WTC11 (cell line): Measurements from ENCODE around the gene LARGE1. TPM values are rescaled to one million over a fixed set of nuclear protein-coding genes. Genes with fewer than 3 reads are reported as not detected.

Experiments used
- ATAC-seq: fragments of 200-7000 bp; cut with Tn5 transposase; 2 replicates; pipeline ENCODE4 v1.10.0; 2021; ENCODE audit warnings: mild to moderate bottlenecking, moderate library complexity
- CTCF ChIA-PET: fragments of 300-600 bp; sonication (Branson Sonifier 250); formaldehyde crosslinking; loops from one replicate; lab custom pipeline; 2021; ENCODE audit warnings: antibody characterized with exemption; lab: Charles Lee
- POLR2A ChIA-PET: fragments of 350-600 bp; sonication (Branson Sonifier 250); formaldehyde crosslinking; loops from one replicate; lab custom pipeline; 2021; ENCODE audit warnings: antibody characterized with exemption; lab: Charles Lee
- DNase-seq: peaks from one replicate; pipeline ENCODE4 v3.0.0; 2021; ENCODE audit warnings: low spot score
- H3K27ac Mint-ChIP-seq: 2 replicates; pipeline ENCODE4 v1.8.0; 2021; ENCODE audit warnings: mixed read lengths
- H3K27me3 Mint-ChIP-seq: 2 replicates; pipeline ENCODE4 v1.8.0; 2021; ENCODE audit warnings: low read depth, mild to moderate bottlenecking, moderate library complexity, mixed read lengths
- H3K36me3 Mint-ChIP-seq: 2 replicates; pipeline ENCODE4 v1.8.0; 2021; ENCODE audit warnings: mixed read lengths
- H3K4me1 Mint-ChIP-seq: 2 replicates; pipeline ENCODE4 v1.8.0; 2022; ENCODE audit warnings: mixed read lengths
- H3K4me3 Mint-ChIP-seq: 2 replicates; pipeline ENCODE4 v1.8.0; 2021; ENCODE audit warnings: mild to moderate bottlenecking, moderate library complexity, mixed read lengths
- H3K9me3 Mint-ChIP-seq: 2 replicates; pipeline ENCODE4 v1.8.0; 2021; ENCODE audit warnings: mixed read lengths
- AR ChIP-seq: fragments of 250-450 bp; sonication (Bioruptor Pico); IDR thresholded peaks from 2 replicates; pipeline ENCODE4 v1.9.0; 2021; ENCODE audit warnings: mild to moderate bottlenecking
- CDX4 ChIP-seq: fragments of 250-450 bp; sonication (Bioruptor Pico); IDR thresholded peaks from 2 replicates; pipeline ENCODE4 v1.9.0; 2021; ENCODE audit warnings: moderate library complexity, mild to moderate bottlenecking, inconsistent platforms, borderline replicate concordance
- E2F1 ChIP-seq: sonication (generic); formaldehyde crosslinking; IDR thresholded peaks from 2 replicates; pipeline ENCODE4 v1.8.0; 2022; ENCODE audit warnings: mild to moderate bottlenecking, missing genetic modification reagents
- E2F4 ChIP-seq: sonication (generic); formaldehyde crosslinking; IDR thresholded peaks from 2 replicates; pipeline ENCODE4 v1.8.1; 2022; ENCODE audit warnings: low read depth, mild to moderate bottlenecking, moderate library complexity, missing genetic modification reagents, borderline replicate concordance
- GABPB1 ChIP-seq: sonication (generic); formaldehyde crosslinking; IDR thresholded peaks from 2 replicates; pipeline ENCODE4 v1.8.1; 2023; ENCODE audit warnings: mild to moderate bottlenecking, missing genetic modification reagents
- HMGXB4 ChIP-seq: sonication (generic); formaldehyde crosslinking; IDR thresholded peaks from 2 replicates; pipeline ENCODE4 v1.8.1; 2023; ENCODE audit warnings: mild to moderate bottlenecking, moderate library complexity, missing genetic modification reagents
- IRF1 ChIP-seq: sonication (generic); formaldehyde crosslinking; IDR thresholded peaks from 2 replicates; pipeline ENCODE4 v1.8.0; 2023; ENCODE audit warnings: missing genetic modification reagents
- NFYB ChIP-seq: sonication (generic); formaldehyde crosslinking; conservative IDR thresholded peaks from 2 replicates; pipeline ENCODE4 v1.8.0; 2022; ENCODE audit warnings: low read depth, missing genetic modification reagents
- NR3C1 ChIP-seq: sonication (generic); formaldehyde crosslinking; conservative IDR thresholded peaks from 2 replicates; pipeline ENCODE4 v1.8.1; 2023; ENCODE audit warnings: low read depth, mild to moderate bottlenecking, missing genetic modification reagents
- OVOL2 ChIP-seq: fragments of 250-450 bp; sonication (Bioruptor Pico); IDR thresholded peaks from 2 replicates; pipeline ENCODE4 v1.9.0; 2021; ENCODE audit warnings: mild to moderate bottlenecking, borderline replicate concordance
- PRRX2 ChIP-seq: fragments of 250-450 bp; sonication (Bioruptor Pico); IDR thresholded peaks from 2 replicates; pipeline ENCODE4 v1.8.0; 2021; ENCODE audit warnings: mild to moderate bottlenecking
- RELA ChIP-seq: sonication (generic); formaldehyde crosslinking; IDR thresholded peaks from 2 replicates; pipeline ENCODE4 v1.8.1; 2022; ENCODE audit warnings: missing genetic modification reagents, mild to moderate bottlenecking, borderline replicate concordance
- TEAD4 ChIP-seq: sonication (generic); formaldehyde crosslinking; IDR thresholded peaks from 2 replicates; pipeline ENCODE4 v1.8.0; 2022; ENCODE audit warnings: mild to moderate bottlenecking, missing genetic modification reagents
- USF1 ChIP-seq: sonication (generic); formaldehyde crosslinking; IDR thresholded peaks from 2 replicates; pipeline ENCODE4 v1.8.0; 2022; ENCODE audit warnings: mild to moderate bottlenecking, missing genetic modification reagents
- ZNF121 ChIP-seq: sonication (generic); formaldehyde crosslinking; IDR thresholded peaks from 2 replicates; pipeline ENCODE4 v1.8.0; 2023; ENCODE audit warnings: missing genetic modification reagents
- ZNF532 ChIP-seq: fragments of 250-450 bp; sonication (Bioruptor Pico); IDR thresholded peaks from 2 replicates; pipeline ENCODE4 v1.9.0; 2021; ENCODE audit warnings: mild to moderate bottlenecking, borderline replicate concordance
- ZNF671 ChIP-seq: fragments of 250-450 bp; sonication (Bioruptor Pico); IDR thresholded peaks from 2 replicates; pipeline ENCODE4 v1.8.0; 2021; ENCODE audit warnings: mild to moderate bottlenecking
- total RNA-seq: library from RNA; stranded (reverse); gene quantifications from 3 replicates; pipeline ENCODE4 v1.2.3, GENCODE V29; 2021

LARGE1 gene
- total RNA-seq, 1 experiment from 2014 or later: 72.6 TPM

GRCh38 chr22:33397381-33397907, 522.8 kb downstream of the LARGE1 start:
- DNase-seq (no peak), ATAC-seq (no peak)
- TF ChIP-seq ZNF121 (CRISPR knock-in tag) (no peak), E2F4 (CRISPR knock-in tag) (no peak), PRRX2 (CRISPR knock-in tag) (no peak), TEAD4 (CRISPR knock-in tag) (no peak), NR3C1 (no peak), RELA (no peak), CDX4 (CRISPR knock-in tag) (no peak), E2F1 (CRISPR knock-in tag) (no peak), OVOL2 (no peak), ZNF532 (CRISPR knock-in tag) (no peak), HMGXB4 (CRISPR knock-in tag) (no peak), NFYB (CRISPR knock-in tag) (no peak), IRF1 (no peak), ZNF671 (CRISPR knock-in tag) (no peak), USF1 (no peak), GABPB1 (CRISPR knock-in tag) (no peak), AR (no peak)
- 0 out of 2 replicates have a peak, but pooled peaks cover 3% of the 10 kb centered on the region for H3K9me3 Mint-ChIP-seq
- POLR2A ChIA-PET: interaction anchor here (0.7 kb wide), 1 partner anchor 921 kb away, joined by 3 read pairs; no protein-coding TSS in a partner anchor
- H3K4me3 Mint-ChIP-seq: no peak overlapping the region
- CTCF ChIA-PET: no interaction called here
- H3K36me3 Mint-ChIP-seq: no peaks in the 10 kb centered on the region
- no peaks in the 10 kb centered on the region for H3K4me1 Mint-ChIP-seq
- H3K27ac Mint-ChIP-seq: no peak overlapping the region
- H3K27me3 Mint-ChIP-seq: no peaks in the 10 kb centered on the region
